ENCODE data around the gene SRP14.

- TF ChIP-seq CTCF (conservative IDR thresholded peaks at IDR 0.05; ENCODE audit: low read length), result no peak
- TF ChIP-seq EZH2phosphoT487 (IDR thresholded peaks at IDR 0.05; ENCODE audit: borderline replicate concordance), result no peak
These were observed 32.3 kb downstream of the SRP14 start for GRCh38 chr15:40006646-40007045.
